Liver (tissue), 9 donors: Measurements from ENCODE around the gene MAP1LC3B. TPM values are rescaled to one million over a fixed set of nuclear protein-coding genes. Genes with fewer than 3 reads are reported as not detected.

ENCODE experiments used
- DNase-seq: peaks from one replicate; pipeline ENCODE4 v3.0.0-alpha.2; 2017; ENCODE audit warnings: low spot score
- H3K27ac ChIP-seq, 2 donors: one replicate each; pipeline ENCODE4 v1.7.0; 2013; ENCODE audit warnings: inconsistent platforms in 2 of 2, low read length in 2 of 2, control low read depth in 1 of 2, low read depth in 1 of 2, mild to moderate bottlenecking in 1 of 2
- H3K27me3 ChIP-seq, 4 donors: one replicate each; pipeline versions ENCODE4 v1.6.1 to v1.7.0; 2013; ENCODE audit warnings: low read length in 3 of 4, inconsistent platforms in 1 of 4, mild to moderate bottlenecking in 1 of 4, moderate library complexity in 1 of 4; ENCODE audit not compliant: control insufficient read depth in 4 of 4, insufficient read depth in 4 of 4
- H3K36me3 ChIP-seq, 4 donors: one replicate each; pipeline versions ENCODE4 v1.6.1 to v1.7.0; 2013; ENCODE audit warnings: low read length in 3 of 4, mild to moderate bottlenecking in 3 of 4, low read depth in 1 of 4, moderate library complexity in 1 of 4; ENCODE audit not compliant: control insufficient read depth in 4 of 4, insufficient read depth in 3 of 4
- H3K4me1 ChIP-seq, 4 donors: one replicate each; pipeline versions ENCODE4 v1.6.1 to v1.7.0; 2013; ENCODE audit warnings: low read length in 3 of 4, mild to moderate bottlenecking in 3 of 4, moderate library complexity in 1 of 4; ENCODE audit not compliant: control insufficient read depth in 4 of 4, insufficient read depth in 4 of 4
- H3K4me3 ChIP-seq, 3 donors: one replicate each; pipeline versions ENCODE4 v1.6.1 to v1.7.0; 2013; ENCODE audit warnings: low read length in 3 of 3, control low read depth in 1 of 3, low read depth in 1 of 3, mild to moderate bottlenecking in 1 of 3
- H3K9ac ChIP-seq, 2 donors: one replicate each; pipeline ENCODE4 v1.7.0; 2013; ENCODE audit warnings: low read length in 2 of 2, mild to moderate bottlenecking in 2 of 2, moderate library complexity in 2 of 2, control low read depth in 1 of 2, low read depth in 1 of 2
- H3K9me3 ChIP-seq, 4 donors: one replicate each; pipeline versions ENCODE4 v1.6.1 to v1.7.0; 2013; ENCODE audit warnings: low read length in 3 of 4; ENCODE audit not compliant: control insufficient read depth in 4 of 4
- ATF3 ChIP-seq: IDR thresholded peaks from 2 replicates; pipeline ENCODE4 v1.6.1; 2016; ENCODE audit warnings: antibody characterized with exemption
- CTCF ChIP-seq: fragments of 150-350 bp; IDR thresholded peaks from 2 replicates; pipeline ENCODE4 v1.5.1; 2017; ENCODE audit warnings: improper control_type of control experiment, low read depth, low read length; ENCODE audit not compliant: missing input control
- EGR1 ChIP-seq, 2 donors: IDR thresholded peaks; 2 replicates each; pipeline ENCODE4 v1.6.1; 2016 to 2018; ENCODE audit warnings: antibody characterized with exemption in 2 of 2, low read depth in 2 of 2
- FOXA2 ChIP-seq: IDR thresholded peaks from 2 replicates; pipeline ENCODE4 v1.6.1; 2016; ENCODE audit warnings: antibody characterized with exemption
- GABPA ChIP-seq, 2 donors: IDR thresholded peaks in 1 of 2; conservative IDR thresholded peaks in 1 of 2; 2 replicates each; pipeline ENCODE4 v1.6.1; 2016; ENCODE audit warnings: antibody characterized with exemption in 2 of 2, mild to moderate bottlenecking in 1 of 2, moderate library complexity in 1 of 2
- HNF4A ChIP-seq, 2 donors: conservative IDR thresholded peaks; 2 replicates each; pipeline ENCODE4 v1.6.1; 2016; ENCODE audit warnings: antibody characterized with exemption in 2 of 2, mild to moderate bottlenecking in 2 of 2
- HNF4G ChIP-seq: IDR thresholded peaks from 2 replicates; pipeline ENCODE4 v1.6.1; 2016; ENCODE audit warnings: antibody characterized with exemption
- JUND ChIP-seq, 2 donors: IDR thresholded peaks; 2 replicates each; pipeline ENCODE4 v1.6.1; 2016; ENCODE audit warnings: antibody characterized with exemption in 2 of 2
- MAX ChIP-seq: IDR thresholded peaks from 2 replicates; pipeline ENCODE4 v1.6.1; 2016; ENCODE audit warnings: antibody characterized with exemption
- NR2F2 ChIP-seq: IDR thresholded peaks from 2 replicates; pipeline ENCODE4 v1.6.1; 2016; ENCODE audit warnings: antibody characterized with exemption
- RAD21 ChIP-seq, 2 donors: IDR thresholded peaks; 2 replicates each; pipeline ENCODE4 v1.6.1; 2016; ENCODE audit warnings: antibody characterized with exemption in 2 of 2, mild to moderate bottlenecking in 2 of 2
- REST ChIP-seq: IDR thresholded peaks from 2 replicates; pipeline ENCODE4 v1.6.1; 2016; ENCODE audit warnings: antibody characterized with exemption, mild to moderate bottlenecking
- RXRA ChIP-seq, 2 donors: IDR thresholded peaks; 2 replicates each; pipeline ENCODE4 v1.6.1; 2017 to 2018; ENCODE audit warnings: antibody characterized with exemption in 2 of 2, mild to moderate bottlenecking in 1 of 2
- SP1 ChIP-seq: IDR thresholded peaks from 2 replicates; pipeline ENCODE4 v1.6.1; 2018; ENCODE audit warnings: antibody characterized with exemption, mild to moderate bottlenecking
- TAF1 ChIP-seq: conservative IDR thresholded peaks from 2 replicates; pipeline ENCODE4 v1.6.1; 2016; ENCODE audit warnings: antibody characterized with exemption, mild to moderate bottlenecking
- YY1 ChIP-seq: IDR thresholded peaks from 2 replicates; pipeline ENCODE4 v1.6.1; 2016; ENCODE audit warnings: antibody characterized with exemption, mild to moderate bottlenecking
- ZBTB33 ChIP-seq: IDR thresholded peaks from 2 replicates; pipeline ENCODE4 v1.6.1; 2016; ENCODE audit warnings: antibody characterized with exemption
- WGBS: extraction: QIAGEN DNeasy Blood & Tissue Kit; methylation state at CpG from one replicate; pipeline ENCODE4 v1.1.7; 2013; 5-methylcytosine and 5-hydroxymethylcytosine counted together
- polyA plus RNA-seq, 2 donors: library from polyadenylated mRNA; stranded (reverse) in 1 of 2; unstranded in 1 of 2; fragments of 200-250 nt in 1 of 2; fragments of >200 nt in 1 of 2; fragmentation: Nextera tagmentation in 1 of 2; extraction: Ambion mirVana in 1 of 2; gene quantifications; one replicate each; pipeline versions ENCODE4 v1.2.1 to v1.2.3, GENCODE V29; 2013 to 2015
- total RNA-seq, 2 donors: library from RNA; depleted of rRNA; stranded (reverse); fragments of >200 nt; gene quantifications; one replicate each; pipeline ENCODE4 v1.2.3, GENCODE V29; 2014
- donor health status: healthy.
- donor health status: healthy.
- donor health status: healthy.
- donor health status: healthy.
- donor health status: healthy.

MAP1LC3B gene
- total and polyA plus RNA-seq, 4 donors: 10.3 to 36.3 (median 15.7) TPM

- no peak overlapping the region for H3K9ac ChIP-seq
- no peak overlapping the region for H3K4me3 ChIP-seq
- peaks cover 0 to 3% (median 0%) of the 10 kb centered on the region in 4 donors for H3K4me1 ChIP-seq
- TF ChIP-seq RXRA (IDR thresholded peaks at IDR 0.05) (no peak), HNF4A (conservative IDR thresholded peaks at IDR 0.05) (no peak), TAF1 (no peak), REST (no peak), MAX (no peak), EGR1 (IDR thresholded peaks at IDR 0.05; ENCODE audit: low read depth in 2 of 2) (no peak), CTCF (no peak), SP1 (no peak), HNF4G (no peak), ZBTB33 (no peak), NR2F2 (no peak), RAD21 (IDR thresholded peaks at IDR 0.05) (no peak), GABPA (IDR thresholded peaks at IDR 0.05 in 1 of 2, conservative IDR thresholded peaks at IDR 0.05 in 1 of 2) (no peak), ATF3 (no peak), JUND (IDR thresholded peaks at IDR 0.05) (no peak), YY1 (no peak), FOXA2 (no peak)
- no peaks in the 10 kb centered on the region for H3K9me3 ChIP-seq
- no peaks in the 10 kb centered on the region for H3K27me3 ChIP-seq
- 84% methylated on average over 17 of the region's 17 CpGs for WGBS
- no peak overlapping the region for H3K27ac ChIP-seq
- no peak for DNase-seq
- H3K36me3 ChIP-seq: peaks cover 15 to 62% (median 27%) of the 10 kb centered on the region in 4 donors
Observed at GRCh38 chr16:87344931-87345631, 47.1 kb upstream of the MAP1LC3B start.
